ENCODE data around the gene CS. TPM values are rescaled to one million over a fixed set of nuclear protein-coding genes. Genes with fewer than 3 reads are reported as not detected.

The CS gene
- polyA plus RNA-seq, 1 donor from 2014 or later: 65.7 TPM

- no peaks in the 10 kb centered on the region for H3F3A ChIP-seq (ENCODE audit: insufficient read depth, low read length, poor library complexity, severe bottlenecking)
- H2AFZ ChIP-seq (ENCODE audit: low read depth, low read length): no peak overlapping the region
- peaks cover 3% of the 10 kb centered on the region for H3K36me3 ChIP-seq (ENCODE audit: insufficient read depth, low read length)
- no peaks in the 10 kb centered on the region for H3K9me2 ChIP-seq (ENCODE audit: insufficient read depth, low read length)
- no peak overlapping the region for H3K27ac ChIP-seq (ENCODE audit: low read length)
- no peaks in the 10 kb centered on the region for H3K9me3 ChIP-seq (ENCODE audit: low read length)
- H3K4me2 ChIP-seq (ENCODE audit: low read length): no peak overlapping the region
- H3K9ac ChIP-seq (ENCODE audit: low read length): no peak overlapping the region
- no peaks in the 10 kb centered on the region for H4K20me1 ChIP-seq (ENCODE audit: insufficient read depth)
- H3K4me3 ChIP-seq (ENCODE audit: low read length): no peak overlapping the region
- TF ChIP-seq POLR2AphosphoS5 (IDR thresholded peaks at IDR 0.05) (no peak), MXI1 (conservative IDR thresholded peaks at IDR 0.05; ENCODE audit: poor library complexity, severe bottlenecking) (no peak), RAD21 (conservative IDR thresholded peaks at IDR 0.05) (no peak), TAF1 (IDR thresholded peaks at IDR 0.05; ENCODE audit: low read depth) (no peak), EZH2 (IDR thresholded peaks at IDR 0.05; ENCODE audit: borderline replicate concordance, insufficient read depth, low read length, poor library complexity, severe bottlenecking) (no peak), EP300 (conservative IDR thresholded peaks at IDR 0.05; ENCODE audit: poor library complexity, severe bottlenecking) (no peak), CTCF (IDR thresholded peaks at IDR 0.05; ENCODE audit: poor library complexity, severe bottlenecking) (no peak), SMC3 (conservative IDR thresholded peaks at IDR 0.05; ENCODE audit: poor library complexity) (no peak)
- TF ChIP-seq, protein P1, sequence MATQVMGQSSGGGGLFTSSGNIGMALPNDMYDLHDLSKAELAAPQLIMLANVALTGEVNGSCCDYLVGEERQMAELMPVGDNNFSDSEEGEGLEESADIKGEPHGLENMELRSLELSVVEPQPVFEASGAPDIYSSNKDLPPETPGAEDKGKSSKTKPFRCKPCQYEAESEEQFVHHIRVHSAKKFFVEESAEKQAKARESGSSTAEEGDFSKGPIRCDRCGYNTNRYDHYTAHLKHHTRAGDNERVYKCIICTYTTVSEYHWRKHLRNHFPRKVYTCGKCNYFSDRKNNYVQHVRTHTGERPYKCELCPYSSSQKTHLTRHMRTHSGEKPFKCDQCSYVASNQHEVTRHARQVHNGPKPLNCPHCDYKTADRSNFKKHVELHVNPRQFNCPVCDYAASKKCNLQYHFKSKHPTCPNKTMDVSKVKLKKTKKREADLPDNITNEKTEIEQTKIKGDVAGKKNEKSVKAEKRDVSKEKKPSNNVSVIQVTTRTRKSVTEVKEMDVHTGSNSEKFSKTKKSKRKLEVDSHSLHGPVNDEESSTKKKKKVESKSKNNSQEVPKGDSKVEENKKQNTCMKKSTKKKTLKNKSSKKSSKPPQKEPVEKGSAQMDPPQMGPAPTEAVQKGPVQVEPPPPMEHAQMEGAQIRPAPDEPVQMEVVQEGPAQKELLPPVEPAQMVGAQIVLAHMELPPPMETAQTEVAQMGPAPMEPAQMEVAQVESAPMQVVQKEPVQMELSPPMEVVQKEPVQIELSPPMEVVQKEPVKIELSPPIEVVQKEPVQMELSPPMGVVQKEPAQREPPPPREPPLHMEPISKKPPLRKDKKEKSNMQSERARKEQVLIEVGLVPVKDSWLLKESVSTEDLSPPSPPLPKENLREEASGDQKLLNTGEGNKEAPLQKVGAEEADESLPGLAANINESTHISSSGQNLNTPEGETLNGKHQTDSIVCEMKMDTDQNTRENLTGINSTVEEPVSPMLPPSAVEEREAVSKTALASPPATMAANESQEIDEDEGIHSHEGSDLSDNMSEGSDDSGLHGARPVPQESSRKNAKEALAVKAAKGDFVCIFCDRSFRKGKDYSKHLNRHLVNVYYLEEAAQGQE (IDR thresholded peaks at IDR 0.05; ENCODE audit: borderline replicate concordance): no peak
- H3K79me2 ChIP-seq (replicated peaks; ENCODE audit: insufficient read depth, low read length): no peaks in the 10 kb centered on the region
- H3K27me3 ChIP-seq (ENCODE audit: insufficient read depth, low read depth, low read length): no peaks in the 10 kb centered on the region
These were observed 19.3 kb downstream of the CS start for GRCh38 chr12:56280849-56281248.

DNA sequence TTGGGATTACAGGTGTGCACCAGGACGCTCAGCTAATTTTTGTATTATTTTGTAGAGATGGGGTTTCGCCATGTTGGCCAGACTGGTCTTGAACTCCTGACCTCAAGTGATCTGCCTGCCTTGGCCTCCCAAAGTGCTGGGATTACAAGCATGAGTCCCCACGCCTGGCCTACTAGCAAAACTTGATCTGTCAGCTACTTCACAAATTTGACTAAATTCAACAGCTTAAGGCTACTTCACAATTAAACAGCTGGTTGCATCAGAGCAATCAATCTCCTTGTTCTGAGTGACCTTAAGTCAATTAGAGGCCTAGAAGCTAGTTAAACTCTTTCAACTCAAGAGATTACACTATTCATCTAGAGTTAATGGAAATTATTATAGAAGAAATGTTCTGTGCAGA is 21.2 kb downstream of the CS start:
- no peak overlapping the region for H3K9ac ChIP-seq (ENCODE audit: low read length)
- no peaks in the 10 kb centered on the region for H3K9me3 ChIP-seq (ENCODE audit: low read length)
- no peaks in the 10 kb centered on the region for H3K79me2 ChIP-seq (replicated peaks; ENCODE audit: insufficient read depth, low read length)
- no peaks in the 10 kb centered on the region for H3K27me3 ChIP-seq (ENCODE audit: insufficient read depth, low read depth, low read length)
- H3K9me2 ChIP-seq (ENCODE audit: insufficient read depth, low read length): no peaks in the 10 kb centered on the region
- H4K20me1 ChIP-seq (ENCODE audit: insufficient read depth): no peaks in the 10 kb centered on the region
- no peak overlapping the region for H3K27ac ChIP-seq (ENCODE audit: low read length)
- TF ChIP-seq EZH2 (IDR thresholded peaks at IDR 0.05; ENCODE audit: borderline replicate concordance, insufficient read depth, low read length, poor library complexity, severe bottlenecking) (no peak), SMC3 (conservative IDR thresholded peaks at IDR 0.05; ENCODE audit: poor library complexity) (no peak), MXI1 (conservative IDR thresholded peaks at IDR 0.05; ENCODE audit: poor library complexity, severe bottlenecking) (no peak), POLR2AphosphoS5 (IDR thresholded peaks at IDR 0.05) (no peak), RAD21 (conservative IDR thresholded peaks at IDR 0.05) (no peak), TAF1 (IDR thresholded peaks at IDR 0.05; ENCODE audit: low read depth) (no peak)
- TF ChIP-seq, protein P1 (IDR thresholded peaks at IDR 0.05; ENCODE audit: borderline replicate concordance): no peak
- no peak overlapping the region for H3K4me2 ChIP-seq (ENCODE audit: low read length)
- H2AFZ ChIP-seq (ENCODE audit: low read depth, low read length): no peak overlapping the region
- no peak overlapping the region for H3K4me3 ChIP-seq (ENCODE audit: low read length)
- H3K36me3 ChIP-seq (ENCODE audit: insufficient read depth, low read length): peaks cover 7% of the 10 kb centered on the region
- no peaks in the 10 kb centered on the region for H3F3A ChIP-seq (ENCODE audit: insufficient read depth, low read length, poor library complexity, severe bottlenecking)
